Psoas muscle (tissue), 8 donors: ENCODE data around the gene PAX5. TPM values are rescaled to one million over a fixed set of nuclear protein-coding genes. Genes with fewer than 3 reads are reported as not detected.

Experiments
- ATAC-seq, 4 donors: fragments of 200-7000 bp; cut with Tn5 transposase; one replicate each; pipeline ENCODE4 v1.9.1; 2020; ENCODE audit warnings: moderate library complexity in 3 of 4, mild to moderate bottlenecking in 2 of 4
- DNase-seq, 2 donors: peaks; one replicate each; pipeline ENCODE4 v3.0.0-alpha.2; 2020
- H3K27ac ChIP-seq: fragments of 200-600 bp; one replicate; pipeline ENCODE4 v1.8.0; 2022
- H3K27me3 ChIP-seq, 3 donors: fragments of 200-600 bp in 1 of 3; one replicate each; pipeline versions ENCODE4 v1.6.1 to v1.8.0; 2013 to 2022; ENCODE audit warnings: low read length in 2 of 3, mild to moderate bottlenecking in 2 of 3, moderate library complexity in 1 of 3; ENCODE audit not compliant: insufficient read depth in 3 of 3
- H3K36me3 ChIP-seq, 2 donors: fragments of 200-600 bp in 1 of 2; one replicate each; pipeline versions ENCODE4 v1.6.1 to v1.8.0; 2013 to 2022; ENCODE audit warnings: low read depth in 1 of 2, mild to moderate bottlenecking in 1 of 2, moderate library complexity in 1 of 2; ENCODE audit not compliant: insufficient read depth in 1 of 2
- H3K4me1 ChIP-seq: fragments of 200-600 bp; one replicate; pipeline ENCODE4 v1.8.0; 2022
- H3K4me3 ChIP-seq: fragments of 200-600 bp; one replicate; pipeline ENCODE4 v1.8.0; 2022; ENCODE audit warnings: mild to moderate bottlenecking
- H3K9me3 ChIP-seq: fragments of 200-600 bp; one replicate; pipeline ENCODE4 v1.8.0; 2022
- CTCF ChIP-seq: fragments of 200-600 bp; IDR thresholded peaks from one replicate; pipeline ENCODE4 v1.8.0; 2022; ENCODE audit warnings: antibody characterized with exemption
- WGBS, 3 donors: extraction: QIAGEN DNeasy Blood & Tissue Kit; methylation state at CpG; one replicate each; pipeline versions ENCODE4 v1.1.6 to v1.1.7; 2013; 5-methylcytosine and 5-hydroxymethylcytosine counted together
- intact Hi-C, 2 donors: fragments of 100-400 bp; cut with DNase I; formaldehyde crosslinking; loops; one replicate each; pipeline versions ENCODE4 v1.11.0 to v1.14.2; 2022
- polyA plus RNA-seq, 3 donors: library from polyadenylated mRNA; stranded (reverse); fragments of 200-250 nt; gene quantifications; one replicate each; pipeline ENCODE4 v1.2.3, GENCODE V29; 2013
- total RNA-seq, 4 donors: library from RNA; stranded (reverse); fragmentation: NEBNext Ultra II Directional in 2 of 4; extraction: Animal tissue kit (Norgen Biotek cat#: 25700) in 2 of 4; gene quantifications; one replicate each; pipeline versions ENCODE4 v1.2.1 to v1.2.4, GENCODE V29; 2021 to 2023
- donor health status: healthy with polysubstance abuse.
- donor health status: DM: no; HTN: no; CAD: no; lungs with moderate emphysema.
- donor health status: Bipolar disorder and iron deficiency.
- donor health status: healthy.
- donor health status: DM: yes; HTN: yes; CAD: no.
- donor health status: DM: no; HTN: no; CAD: no.
- donor health status: DM: no; HTN: no; CAD: no.
- donor health status: DM: yes; HTN: yes; CAD: no.

Gene PAX5
- total and polyA plus RNA-seq, 7 donors, result under 0.01 to 0.50 (median 0.06) TPM; not detected in 3

- DNase-seq (peak in 1 of 2 donors; percentile 54), ATAC-seq (peak; percentile 15 to 41 (median 34))
- H3K27ac ChIP-seq, result no peak overlapping the region
- H3K4me1 ChIP-seq, result peaks cover 22% of the 10 kb centered on the region
- H3K9me3 ChIP-seq, result no peaks in the 10 kb centered on the region
- peaks cover 0 to 100% (median 58%) of the 10 kb centered on the region in 3 donors for H3K27me3 ChIP-seq
- 2 to 4% (median 3%) methylated on average over 52 to 63 of the region's 63 CpGs for WGBS, 3 donors
- H3K4me3 ChIP-seq, result peak overlapping the region; percentile 69
- no peak for TF ChIP-seq CTCF
- H3K36me3 ChIP-seq, result no peaks in the 10 kb centered on the region
- intact Hi-C loops, result no loop called here
Measured at GRCh38 chr9:37037503-37038301, 3.6 kb upstream of the PAX5 start.

DNA sequence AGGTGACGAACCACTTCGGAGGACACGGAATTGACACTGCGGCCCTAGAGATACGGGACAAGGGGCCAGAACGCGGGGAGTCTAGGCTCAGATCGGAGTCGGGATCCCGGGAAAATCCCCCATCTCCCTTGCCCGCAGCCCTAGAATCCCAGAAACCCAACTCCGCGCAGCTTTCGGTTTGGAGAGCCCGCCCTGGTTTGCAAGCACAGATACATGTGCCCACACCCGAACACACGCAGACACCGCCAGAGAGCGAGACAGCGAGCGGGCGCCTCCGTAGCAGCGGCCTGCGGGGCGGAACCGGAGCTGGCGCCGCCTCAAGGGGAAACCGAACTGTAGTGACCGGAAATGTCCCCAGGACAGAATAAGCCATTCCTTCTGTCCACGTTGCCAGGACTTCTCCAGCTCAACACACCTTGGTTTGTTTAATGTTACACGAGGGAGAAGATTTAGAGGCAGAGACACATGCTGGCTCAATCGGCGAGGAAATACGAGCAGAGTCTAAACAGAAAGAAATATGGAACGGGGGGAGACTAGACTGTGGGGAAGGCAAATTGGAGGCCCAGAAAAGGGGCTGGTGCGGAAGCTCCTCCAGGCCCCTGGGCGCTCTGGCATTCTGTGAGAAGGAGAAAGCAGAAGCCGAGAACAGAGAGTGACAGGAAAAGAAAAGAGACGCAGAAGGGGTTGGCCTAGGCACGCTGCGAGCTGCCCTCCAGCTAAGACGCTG, 2.9 kb upstream of the PAX5 start:
- 1% methylated on average over 44 of the region's 44 CpGs for WGBS, 3 donors

DNA sequence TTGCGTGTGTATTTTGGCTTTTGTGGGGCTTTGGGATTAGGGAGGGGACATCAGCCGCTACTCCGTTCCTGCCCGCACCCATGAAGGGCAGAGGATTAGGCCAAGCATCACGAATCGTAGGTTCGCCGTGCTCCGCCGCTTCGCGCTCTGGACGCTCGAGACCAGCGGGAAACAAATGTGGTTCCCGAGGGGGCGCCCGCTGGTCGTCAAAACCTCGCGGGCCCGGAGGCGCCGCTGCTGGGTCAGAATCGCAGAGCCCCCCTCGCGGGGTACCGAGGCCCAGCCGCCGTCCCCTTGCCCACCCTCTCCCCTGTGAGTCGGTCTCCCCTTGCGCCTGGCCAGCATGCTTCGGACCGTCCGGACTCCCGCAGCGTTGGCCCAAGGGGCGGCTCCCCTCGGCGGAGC, 2.3 kb upstream of the PAX5 start:
- Histone ChIP-seq H3K4me1 (peaks cover 22% of the 10 kb centered on the region), H3K9me3 (no peaks in the 10 kb centered on the region), H3K27me3 (peaks cover 0 to 100% (median 57%) of the 10 kb centered on the region in 3 donors), H3K4me3 (peak overlapping the region; percentile 69), H3K36me3 (no peaks in the 10 kb centered on the region), H3K27ac (no peak overlapping the region)
- TF ChIP-seq CTCF, result no peak
- ATAC-seq (peak; percentile 15 to 31 (median 20)), DNase-seq (no peak)
- intact Hi-C loops, result no loop called here
- 2 to 4% (median 2%) methylated on average over 31 to 40 of the region's 40 CpGs for WGBS, 3 donors

More for the DNA sequence above, 2.9 kb upstream of the PAX5 start:
- no peak overlapping the region for H3K27ac ChIP-seq
- H3K4me1 ChIP-seq, result peaks cover 22% of the 10 kb centered on the region
- TF ChIP-seq CTCF, result no peak
- H3K4me3 ChIP-seq, result peak overlapping the region; percentile 69
- intact Hi-C loops, result no loop called here
- peak in 1 of 2 donors; percentile 61 for DNase-seq
- H3K9me3 ChIP-seq, result no peaks in the 10 kb centered on the region
- no peaks in the 10 kb centered on the region for H3K36me3 ChIP-seq
- peaks cover 0 to 100% (median 56%) of the 10 kb centered on the region in 3 donors for H3K27me3 ChIP-seq
- ATAC-seq, result peak; percentile 59 to 80 (median 78)

- Histone ChIP-seq H3K4me1 (peaks cover 22% of the 10 kb centered on the region), H3K4me3 (no peak overlapping the region), H3K27ac (no peak overlapping the region), H3K36me3 (no peaks in the 10 kb centered on the region), H3K27me3 (peaks cover 0 to 98% (median 58%) of the 10 kb centered on the region in 3 donors), H3K9me3 (no peaks in the 10 kb centered on the region)
- no peak for DNase-seq
- TF ChIP-seq CTCF, result no peak
- intact Hi-C loops, result no loop called here
- ATAC-seq, result no peak
- WGBS, 3 donors, result 4 to 8% (median 8%) methylated on average over 34 to 35 of the region's 35 CpGs
Measured at GRCh38 chr9:37035648-37036370, 1.7 kb upstream of the PAX5 start.
